GM12892 (cell line): Measurements from ENCODE around the gene SLC2A9.
"Not testable (repeated sequence)": the region's sequence is repeated elsewhere in the genome, so short reads cannot be mapped to it uniquely, and the experiment has no call there.

Source experiments
- DNase-seq: peaks from one replicate; pipeline ENCODE4 v3.0.0; 2011; ENCODE audit not compliant: insufficient read length
- FAIRE-seq: peaks from 2 replicates; lab custom pipeline; 2011; peaks lifted over from hg19 to GRCh38; lab: Jason Lieb, UNC
- POLR2A ChIP-seq: IDR thresholded peaks from 2 replicates; pipeline ENCODE4 v1.6.1; 2011; ENCODE audit warnings: low read depth, low read length, control low read depth
- POLR2AphosphoS5 ChIP-seq: IDR thresholded peaks from 2 replicates; pipeline ENCODE4 v1.6.1; 2011; ENCODE audit warnings: low read depth, low read length, control low read depth
- TAF1 ChIP-seq: IDR thresholded peaks from 2 replicates; pipeline ENCODE4 v1.6.1; 2011; ENCODE audit warnings: low read depth, mild to moderate bottlenecking, control low read depth, low read length, borderline replicate concordance

The SLC2A9 gene

GRCh38 chr4:9916937-9917336 lies 104.4 kb downstream of the SLC2A9 start:
- FAIRE-seq (no peak), DNase-seq (no peak)
- no peak for TF ChIP-seq POLR2AphosphoS5
- TF ChIP-seq TAF1 = no peak
- no peak for TF ChIP-seq POLR2A

- FAIRE-seq = no peak
- no peak for DNase-seq
- TF ChIP-seq POLR2A (no peak), POLR2AphosphoS5 (no peak), TAF1 (no peak)
Measured at GRCh38 chr4:9916346-9916745, 105.0 kb downstream of the SLC2A9 start.

DNA sequence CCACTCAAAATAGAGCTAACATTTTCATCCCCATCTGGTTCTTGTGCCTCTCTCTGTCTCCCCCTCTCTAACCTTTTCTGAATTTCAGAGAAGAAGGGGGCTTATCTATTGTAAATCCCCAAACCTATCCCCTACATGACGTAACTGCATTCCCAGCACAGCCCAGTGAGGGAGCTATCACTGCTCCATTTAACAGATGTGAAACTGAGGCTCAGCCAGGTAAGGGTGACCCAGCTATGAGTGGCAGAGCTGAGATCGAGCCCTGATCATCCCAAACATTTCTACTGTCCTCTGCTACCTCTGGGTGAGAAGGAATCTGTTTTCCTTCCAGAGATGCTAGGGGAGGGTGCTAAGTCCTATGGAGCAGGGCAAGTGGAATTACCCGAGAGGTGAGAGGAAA lies 107.5 kb downstream of the SLC2A9 start:
- no peak for FAIRE-seq

DNA sequence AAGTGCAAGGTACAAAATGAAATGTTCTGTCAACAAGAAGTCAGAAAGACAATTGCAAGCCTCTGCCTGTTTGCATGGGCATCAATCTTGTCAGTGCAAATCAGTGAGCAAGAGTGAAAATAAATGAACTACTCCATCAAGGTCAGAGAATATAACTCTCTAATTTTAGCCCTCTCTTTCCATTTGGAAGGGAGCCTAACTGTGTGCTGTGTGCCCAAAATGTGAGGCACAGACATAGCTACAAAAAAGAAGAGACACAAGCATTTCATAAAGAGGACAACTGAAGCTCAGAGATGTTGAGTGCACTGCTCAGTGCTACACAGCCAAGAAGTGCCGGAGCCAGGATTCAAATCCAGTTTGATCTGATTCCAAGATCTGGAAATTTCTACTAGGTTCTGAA lies 114.3 kb downstream of the SLC2A9 start:
- no peak for FAIRE-seq

More for the DNA sequence above, 107.5 kb downstream of the SLC2A9 start:
- no peak for TF ChIP-seq POLR2A
- no peak for TF ChIP-seq POLR2AphosphoS5
- TF ChIP-seq TAF1 = no peak
- DNase-seq = no peak

DNA sequence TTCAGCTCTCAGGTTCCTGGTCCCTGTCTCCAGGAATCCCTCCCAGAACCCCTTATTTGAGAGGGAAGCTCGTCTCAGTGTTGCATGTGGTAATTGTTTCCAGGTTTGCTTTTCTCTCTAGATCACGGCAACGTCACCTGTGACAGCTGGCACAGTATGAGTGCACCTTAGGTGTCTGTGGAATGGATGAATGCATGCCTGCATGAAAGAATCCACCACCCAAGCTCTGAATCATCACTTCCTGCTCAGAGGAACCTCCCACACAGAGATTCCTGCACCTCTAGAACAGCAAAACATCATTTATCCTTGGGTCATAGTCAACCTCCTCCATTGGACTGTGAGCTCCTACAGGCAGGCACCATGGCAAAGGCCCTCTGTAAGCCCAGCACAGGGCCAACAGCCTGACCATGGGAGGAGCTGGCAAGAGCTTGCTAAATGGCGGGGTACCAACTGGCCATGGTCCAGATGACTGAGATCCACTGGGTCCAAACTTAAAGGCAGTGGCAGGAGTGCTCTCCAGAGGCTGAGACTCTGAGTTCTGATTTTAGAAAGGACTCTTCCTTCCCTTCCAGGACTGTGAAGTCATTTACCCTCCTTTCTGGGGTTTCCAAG lies 116.2 kb downstream of the SLC2A9 start:
- FAIRE-seq = no peak
- DNase-seq = no peak

More for the DNA sequence above, 114.3 kb downstream of the SLC2A9 start:
- no peak for DNase-seq
- TF ChIP-seq POLR2A (no peak), POLR2AphosphoS5 (no peak), TAF1 (no peak)

DNA sequence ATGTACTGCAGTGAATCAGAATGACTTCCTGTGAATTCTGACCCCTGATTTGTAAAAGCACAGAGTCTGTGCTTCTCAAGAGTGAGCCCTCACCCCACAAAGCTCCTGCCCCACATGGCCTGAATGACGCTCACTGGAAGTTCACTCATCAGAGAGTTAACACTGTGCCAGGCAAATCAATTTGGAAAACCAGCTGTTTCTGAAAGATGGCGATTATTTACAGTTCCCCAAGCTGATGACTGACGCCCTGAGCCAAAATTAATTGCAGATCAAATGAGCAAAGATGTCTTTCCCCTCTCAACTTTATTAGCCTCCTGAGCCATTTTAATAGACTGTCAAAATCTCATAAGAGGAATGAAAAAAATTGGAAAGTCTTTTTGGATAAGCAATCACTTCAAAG lies 118.0 kb downstream of the SLC2A9 start:
- no peak for DNase-seq
- no peak for FAIRE-seq
- TF ChIP-seq POLR2AphosphoS5 (no peak), POLR2A (no peak), TAF1 (no peak)

More for the DNA sequence above, 116.2 kb downstream of the SLC2A9 start:
- TF ChIP-seq TAF1 (no peak), POLR2AphosphoS5 (no peak), POLR2A (no peak)

- FAIRE-seq (no peak), DNase-seq (no peak)
- no peak for TF ChIP-seq POLR2A
- no peak for TF ChIP-seq POLR2AphosphoS5
- no peak for TF ChIP-seq TAF1
Measured at GRCh38 chr4:9901257-9901656, 120.0 kb downstream of the SLC2A9 start.

DNA sequence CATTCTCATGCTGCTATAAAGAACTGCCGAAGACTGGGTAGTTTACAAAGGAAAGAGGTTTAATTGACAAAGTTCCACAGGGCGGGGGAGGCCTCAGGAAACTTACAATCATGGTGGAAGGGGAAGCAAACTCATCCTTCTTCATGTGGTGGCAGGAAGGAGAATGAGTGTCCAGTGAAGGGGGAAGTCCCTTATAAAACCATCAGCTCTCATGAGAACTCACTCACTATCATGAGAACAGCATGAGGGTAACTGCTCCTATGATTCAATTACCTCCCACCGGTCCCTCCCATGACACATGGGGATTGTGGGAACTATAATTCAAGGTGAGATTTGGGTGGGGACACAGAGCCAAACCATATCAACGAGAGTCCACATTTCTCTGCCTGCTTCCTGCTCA lies 120.7 kb downstream of the SLC2A9 start:
- not testable (repeated sequence) for DNase-seq, FAIRE-seq

DNA sequence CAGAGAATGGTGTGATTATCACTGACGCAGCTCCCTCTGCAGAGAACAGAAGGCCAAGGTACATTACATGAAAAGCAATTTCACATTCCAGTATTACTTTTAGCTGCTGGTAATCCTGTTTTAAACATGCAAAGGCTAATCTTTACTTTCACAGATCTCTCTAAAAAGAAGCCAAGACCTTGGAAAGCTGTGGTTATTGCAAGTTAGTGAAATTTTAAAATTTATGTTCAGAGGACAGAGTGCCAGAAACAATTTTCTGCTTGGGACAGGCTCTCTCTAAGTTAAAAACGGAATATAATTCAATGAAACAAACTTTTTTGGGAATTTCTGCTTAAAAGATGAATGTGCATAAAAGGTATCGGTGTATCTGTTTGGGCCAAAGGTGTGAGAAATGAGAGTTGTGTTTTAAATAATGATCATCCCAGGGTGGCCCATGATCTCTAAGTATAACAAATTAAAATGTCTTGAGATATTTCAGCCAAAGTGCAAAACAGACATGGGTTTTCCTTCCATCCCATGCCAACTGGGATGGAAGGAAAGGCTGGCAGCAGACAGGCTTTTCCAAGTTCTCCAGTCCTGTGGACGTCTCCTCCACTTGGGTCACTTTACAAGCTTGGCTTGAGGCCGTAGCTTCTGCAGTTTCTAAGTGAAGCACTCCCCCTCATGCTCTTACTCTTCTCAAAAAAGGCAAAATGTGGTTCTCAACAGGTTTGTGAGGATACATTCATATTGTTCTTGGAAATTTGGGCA lies 121.8 kb downstream of the SLC2A9 start:
- TF ChIP-seq POLR2A (no peak), TAF1 (no peak), POLR2AphosphoS5 (no peak)
- FAIRE-seq (no peak), DNase-seq (no peak)

DNA sequence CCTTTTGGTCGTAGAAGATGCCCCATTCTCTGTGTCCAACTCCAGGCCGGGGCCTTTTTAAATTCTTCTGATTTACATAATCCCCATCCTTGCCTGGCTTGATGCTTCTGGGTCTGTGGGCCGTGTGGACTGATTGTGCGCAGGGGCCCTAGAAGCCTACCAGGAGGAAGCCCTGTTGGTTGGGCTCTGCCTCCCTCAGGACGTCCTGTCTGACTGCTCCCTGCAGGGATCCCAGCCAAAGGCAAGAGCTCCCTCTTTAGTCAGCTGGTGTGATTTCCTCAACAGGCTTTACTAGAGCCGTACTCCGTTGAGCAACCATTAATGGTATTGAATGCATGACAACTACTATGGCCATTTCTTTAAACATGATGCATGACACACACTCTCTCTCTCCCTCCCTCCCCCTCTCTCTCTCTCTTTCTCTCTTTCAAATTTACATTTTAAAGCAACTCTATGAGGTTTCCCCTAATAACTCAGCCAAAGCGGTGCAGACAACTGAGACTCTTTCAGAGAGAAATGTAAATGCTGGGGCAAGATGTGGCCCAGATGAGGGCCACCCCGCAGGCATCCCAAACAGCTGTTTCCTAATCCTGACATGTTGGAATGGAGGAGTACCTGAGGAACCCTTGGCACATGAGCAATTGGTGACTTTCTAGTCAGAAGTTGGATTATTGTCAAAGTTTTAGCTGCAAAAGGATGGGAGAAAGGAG lies 122.5 kb downstream of the SLC2A9 start:
- DNase-seq = no peak
- TF ChIP-seq POLR2AphosphoS5 (no peak), POLR2A (no peak), TAF1 (no peak)
- FAIRE-seq = no peak

DNA sequence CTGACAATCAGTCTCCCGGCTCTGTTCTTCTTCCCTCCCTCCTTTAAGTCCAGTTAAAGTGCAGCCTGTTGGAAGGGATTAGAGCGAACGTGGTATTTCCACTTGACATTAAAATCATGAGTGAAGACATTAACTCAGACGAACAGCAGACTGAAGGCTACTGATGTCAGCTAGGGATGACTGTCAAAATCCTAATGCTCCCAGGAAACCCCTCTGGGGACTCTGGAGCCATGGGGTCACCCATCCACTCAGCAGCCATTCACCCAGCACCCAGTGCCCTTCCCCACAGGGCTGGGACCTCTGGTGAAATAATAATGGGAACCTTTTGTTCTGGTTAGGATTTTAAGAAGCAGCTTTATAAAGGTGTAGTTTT lies 126.0 kb downstream of the SLC2A9 start:
- FAIRE-seq (no peak), DNase-seq (no peak)
- TF ChIP-seq POLR2AphosphoS5 (no peak), TAF1 (no peak), POLR2A (no peak)

- no peak for TF ChIP-seq TAF1
- TF ChIP-seq POLR2A = no peak
- TF ChIP-seq POLR2AphosphoS5 = no peak
- DNase-seq (no peak), FAIRE-seq (no peak)
Measured at GRCh38 chr4:9894644-9895332, 126.5 kb downstream of the SLC2A9 start.
